Osteocyte (in vitro differentiated cells): ENCODE measurements around the gene CHN1. TPM values are rescaled to one million over a fixed set of nuclear protein-coding genes. Genes with fewer than 3 reads are reported as not detected.

Experiments used
- DNase-seq: peaks from one replicate; pipeline ENCODE4 v3.0.0; 2021; ENCODE audit warnings: mixed read lengths; ENCODE audit not compliant: unreplicated experiment; ENCODE audit errors: extremely low spot score
- H3K27ac Mint-ChIP-seq: one replicate; pipeline ENCODE4 v1.8.0; 2021; ENCODE audit warnings: mild to moderate bottlenecking, mixed read lengths; ENCODE audit not compliant: unreplicated experiment
- H3K27me3 Mint-ChIP-seq: one replicate; pipeline ENCODE4 v1.8.0; 2021; ENCODE audit warnings: mixed read lengths; ENCODE audit not compliant: unreplicated experiment
- H3K36me3 Mint-ChIP-seq: one replicate; pipeline ENCODE4 v1.8.0; 2021; ENCODE audit warnings: mixed read lengths; ENCODE audit not compliant: unreplicated experiment
- H3K4me1 Mint-ChIP-seq: one replicate; pipeline ENCODE4 v1.8.0; 2021; ENCODE audit warnings: mixed read lengths; ENCODE audit not compliant: unreplicated experiment
- H3K4me3 Mint-ChIP-seq: one replicate; pipeline ENCODE4 v1.8.0; 2021; ENCODE audit warnings: mild to moderate bottlenecking, moderate library complexity, mixed read lengths; ENCODE audit not compliant: unreplicated experiment
- H3K9me3 Mint-ChIP-seq: one replicate; pipeline ENCODE4 v1.8.0; 2021; ENCODE audit warnings: mixed read lengths; ENCODE audit not compliant: unreplicated experiment
- CTCF ChIP-seq: fragments of 200-600 bp; sonication (generic); IDR thresholded peaks from 2 replicates; pipeline ENCODE4 v1.5.0; 2021; ENCODE audit warnings: antibody characterized with exemption, mild to moderate bottlenecking, moderate library complexity
- total RNA-seq: library from RNA; stranded (reverse); gene quantifications from 2 replicates; pipeline ENCODE4 v1.2.1, GENCODE V29; 2021

The CHN1 gene
- total RNA-seq, 1 donor from 2014 or later = 22.3 TPM

- no peak for DNase-seq
- no peak for TF ChIP-seq CTCF
- Mint-ChIP-seq H3K9me3 (no peaks in the 10 kb centered on the region), H3K36me3 (no peaks in the 10 kb centered on the region), H3K4me3 (no peak overlapping the region), H3K27ac (peak overlapping the region; percentile 31), H3K4me1 (peaks cover 79% of the 10 kb centered on the region), H3K27me3 (no peaks in the 10 kb centered on the region)
Observed at GRCh38 chr2:174780856-174781255, 224.3 kb downstream of the CHN1 start.

- H3K4me1 Mint-ChIP-seq = peaks cover 79% of the 10 kb centered on the region
- TF ChIP-seq CTCF = no peak
- DNase-seq = no peak
- H3K36me3 Mint-ChIP-seq = no peaks in the 10 kb centered on the region
- no peaks in the 10 kb centered on the region for H3K27me3 Mint-ChIP-seq
- H3K9me3 Mint-ChIP-seq = no peaks in the 10 kb centered on the region
- peak overlapping the region; percentile 40 for H3K27ac Mint-ChIP-seq
- H3K4me3 Mint-ChIP-seq = no peak overlapping the region
Observed at GRCh38 chr2:174780191-174780840, 224.9 kb downstream of the CHN1 start.

DNA sequence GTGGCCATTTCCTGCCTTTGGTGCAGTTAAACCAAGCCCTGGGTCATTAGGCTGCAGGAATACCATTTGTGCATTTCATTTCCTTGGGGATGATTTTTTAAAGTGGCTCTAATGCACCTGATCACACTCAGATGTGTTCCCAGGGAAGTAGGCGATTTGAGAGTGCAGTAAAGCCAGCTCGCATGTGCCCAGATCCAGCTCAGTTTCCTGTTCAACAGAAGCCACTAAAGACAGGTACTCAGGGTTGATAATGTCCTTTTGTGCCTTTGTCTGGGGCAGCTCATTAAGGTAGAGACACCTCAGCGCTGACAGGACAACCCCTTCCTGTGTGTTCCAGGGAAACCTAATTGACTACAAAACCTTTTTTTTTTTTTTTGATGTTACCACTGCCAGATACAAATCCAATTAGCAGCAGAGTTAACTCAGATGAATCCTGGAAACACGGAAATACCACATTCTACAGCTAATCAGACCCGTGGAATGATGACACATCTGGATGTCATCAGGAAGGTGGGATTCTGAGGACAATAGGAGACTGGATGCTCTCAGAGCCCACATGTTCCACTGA lies 225.7 kb downstream of the CHN1 start:
- Mint-ChIP-seq H3K4me1 (peaks cover 72% of the 10 kb centered on the region), H3K27ac (peak overlapping the region; percentile 95), H3K9me3 (no peaks in the 10 kb centered on the region), H3K27me3 (no peaks in the 10 kb centered on the region), H3K4me3 (no peak overlapping the region), H3K36me3 (no peaks in the 10 kb centered on the region)
- no peak for DNase-seq
- TF ChIP-seq CTCF = no peak

- no peak for TF ChIP-seq CTCF
- Mint-ChIP-seq H3K36me3 (no peaks in the 10 kb centered on the region), H3K9me3 (no peaks in the 10 kb centered on the region), H3K27ac (peak overlapping the region; percentile 95), H3K4me1 (peaks cover 71% of the 10 kb centered on the region), H3K4me3 (peak overlapping the region; percentile 10), H3K27me3 (no peaks in the 10 kb centered on the region)
- DNase-seq = peak; percentile 88
Observed at GRCh38 chr2:174778085-174778981, 226.8 kb downstream of the CHN1 start.
